Measurements from ENCODE around the gene MEPE.

- TF ChIP-seq, protein P1, sequence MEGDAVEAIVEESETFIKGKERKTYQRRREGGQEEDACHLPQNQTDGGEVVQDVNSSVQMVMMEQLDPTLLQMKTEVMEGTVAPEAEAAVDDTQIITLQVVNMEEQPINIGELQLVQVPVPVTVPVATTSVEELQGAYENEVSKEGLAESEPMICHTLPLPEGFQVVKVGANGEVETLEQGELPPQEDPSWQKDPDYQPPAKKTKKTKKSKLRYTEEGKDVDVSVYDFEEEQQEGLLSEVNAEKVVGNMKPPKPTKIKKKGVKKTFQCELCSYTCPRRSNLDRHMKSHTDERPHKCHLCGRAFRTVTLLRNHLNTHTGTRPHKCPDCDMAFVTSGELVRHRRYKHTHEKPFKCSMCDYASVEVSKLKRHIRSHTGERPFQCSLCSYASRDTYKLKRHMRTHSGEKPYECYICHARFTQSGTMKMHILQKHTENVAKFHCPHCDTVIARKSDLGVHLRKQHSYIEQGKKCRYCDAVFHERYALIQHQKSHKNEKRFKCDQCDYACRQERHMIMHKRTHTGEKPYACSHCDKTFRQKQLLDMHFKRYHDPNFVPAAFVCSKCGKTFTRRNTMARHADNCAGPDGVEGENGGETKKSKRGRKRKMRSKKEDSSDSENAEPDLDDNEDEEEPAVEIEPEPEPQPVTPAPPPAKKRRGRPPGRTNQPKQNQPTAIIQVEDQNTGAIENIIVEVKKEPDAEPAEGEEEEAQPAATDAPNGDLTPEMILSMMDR (IDR thresholded peaks at IDR 0.05; ENCODE audit: insufficient read depth, low read length, poor library complexity, severe bottlenecking) = no peak
- no peak for TF ChIP-seq EZH2phosphoT487 (conservative IDR thresholded peaks at IDR 0.05; ENCODE audit: low read length)
Observed at GRCh38 chr4:87848622-87849351, 16.0 kb downstream of the MEPE start.
